Measurements from ENCODE around the gene ARHGEF4.

ARHGEF4 gene

DNA sequence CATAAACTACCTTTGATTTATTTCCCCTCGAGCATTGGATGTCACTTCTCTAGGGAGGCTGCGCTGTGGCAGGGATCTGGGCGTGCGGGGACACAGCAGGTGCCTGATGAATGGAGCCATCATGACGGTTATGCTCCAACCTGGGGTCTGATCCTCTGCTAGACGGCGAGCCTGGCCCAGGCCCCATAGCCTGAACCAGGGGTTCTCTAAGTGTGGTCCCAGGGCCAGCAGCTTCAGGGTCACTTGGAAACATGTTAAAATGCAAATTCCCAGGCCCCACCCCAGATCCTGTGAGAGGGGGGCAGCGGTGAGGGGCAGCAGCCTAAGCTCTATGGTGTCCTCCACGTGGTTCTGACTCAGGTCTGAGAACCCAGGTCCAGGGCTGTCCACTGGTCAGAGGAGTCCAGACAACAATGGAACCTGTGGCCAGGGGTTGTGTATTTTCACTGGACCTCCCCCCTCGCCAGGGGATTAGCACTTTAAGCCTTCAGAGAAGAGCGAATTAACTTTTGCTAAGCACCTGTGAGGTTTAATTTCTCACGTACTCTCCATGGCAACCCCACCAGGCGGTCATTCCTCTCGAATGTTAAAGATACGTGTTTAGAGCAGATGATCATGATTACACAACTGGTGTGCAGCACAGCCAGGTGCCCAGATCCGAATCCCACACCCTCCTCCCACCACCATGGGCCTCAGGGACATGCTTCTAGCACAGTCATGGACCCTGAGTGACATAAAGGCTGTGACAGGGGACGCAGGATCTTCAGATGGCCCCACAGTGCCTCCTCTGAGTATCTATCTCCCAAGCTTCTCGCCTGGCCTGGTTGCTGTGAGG lies 1.6 kb upstream of the ARHGEF4 start:
- DNase-seq (ENCODE audit: extremely low read depth in 1 of 2, low read depth in 1 of 2): no peak

DNA sequence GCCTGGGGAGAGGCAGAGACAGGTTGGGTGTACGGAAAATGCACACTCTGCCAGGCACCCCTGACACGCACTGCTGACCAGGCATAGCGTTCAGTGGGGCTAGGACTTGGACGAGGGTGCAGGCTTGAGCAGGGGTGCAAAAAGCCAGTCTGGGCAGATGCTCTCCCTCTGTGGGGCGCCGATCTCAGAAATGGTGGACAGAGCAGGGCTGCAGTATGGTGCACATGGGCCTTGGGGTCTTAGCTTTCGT lies 1.0 kb upstream of the ARHGEF4 start:
- DNase-seq (ENCODE audit: extremely low read depth in 1 of 2, low read depth in 1 of 2): no peak

DNA sequence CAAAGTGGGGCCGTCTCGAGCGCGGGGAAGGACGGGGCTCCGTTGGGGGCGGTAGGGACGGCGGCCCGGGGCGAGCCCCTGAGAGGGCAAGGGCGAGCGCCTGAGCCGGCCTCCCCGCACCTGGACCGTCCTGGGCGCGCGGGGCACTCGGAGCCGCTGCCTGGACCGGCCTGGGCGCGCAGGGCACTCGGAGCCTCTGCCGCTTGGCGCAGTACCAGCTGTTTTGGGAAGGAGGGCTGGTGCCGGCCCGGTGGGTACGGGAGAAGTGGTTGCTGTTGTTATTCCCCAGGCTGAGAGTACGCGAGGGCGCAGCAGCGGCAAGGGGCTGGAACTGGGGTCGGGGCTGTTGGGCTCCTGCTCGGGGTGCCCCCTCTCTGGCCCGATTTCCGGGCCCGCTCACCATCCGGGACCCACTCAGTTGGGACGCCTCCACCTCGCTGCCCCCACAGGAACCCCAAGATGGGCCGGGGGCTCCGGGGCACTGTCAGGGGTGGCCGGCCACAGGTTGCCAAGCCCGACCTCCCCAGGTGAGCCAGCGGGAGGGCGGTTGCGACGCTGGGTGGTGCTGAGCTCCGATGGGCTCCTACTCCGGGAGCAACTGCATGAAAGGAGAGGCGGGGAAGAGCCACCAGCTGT lies 579 bp downstream of the ARHGEF4 start:
- DNase-seq (ENCODE audit: extremely low read depth in 1 of 2, low read depth in 1 of 2): no peak

DNA sequence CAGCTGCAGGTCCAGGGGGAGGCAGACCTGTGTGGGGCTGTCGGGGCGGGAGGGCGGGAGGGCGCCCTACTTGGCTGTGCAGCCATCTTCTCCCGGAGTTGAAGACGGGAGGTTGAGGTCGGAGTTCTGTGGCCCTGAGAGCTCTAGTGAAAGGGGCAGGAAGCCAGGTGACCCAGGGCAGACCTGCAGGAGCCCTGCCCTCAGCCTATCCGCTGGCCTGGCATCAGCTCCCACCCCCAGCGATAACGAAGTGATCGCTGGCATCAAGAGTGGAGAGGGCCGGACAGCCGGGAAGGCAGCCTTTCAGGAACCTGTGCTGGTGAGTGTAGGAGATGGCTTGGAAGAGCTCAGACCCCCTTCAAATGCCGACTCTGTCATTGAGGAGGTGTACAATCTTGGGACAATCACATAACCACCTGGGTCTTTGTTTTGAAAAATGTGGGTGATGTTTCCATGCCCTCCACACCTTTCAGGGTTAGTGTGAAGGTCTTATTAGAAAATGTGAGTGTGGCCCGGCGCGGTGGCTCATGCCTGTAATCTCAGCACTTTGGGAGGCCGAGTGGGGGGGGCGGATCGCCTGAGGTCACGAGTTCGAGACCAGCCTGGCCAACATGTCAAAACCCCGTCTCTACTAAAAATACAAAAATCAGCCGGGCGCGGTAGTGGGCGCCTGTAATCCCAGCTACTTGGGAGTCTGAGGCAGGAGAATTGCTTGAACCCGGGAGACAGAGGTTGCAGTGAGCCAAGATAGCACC lies 1.3 kb downstream of the ARHGEF4 start:
- no peak for DNase-seq (ENCODE audit: extremely low read depth in 1 of 2, low read depth in 1 of 2)

DNA sequence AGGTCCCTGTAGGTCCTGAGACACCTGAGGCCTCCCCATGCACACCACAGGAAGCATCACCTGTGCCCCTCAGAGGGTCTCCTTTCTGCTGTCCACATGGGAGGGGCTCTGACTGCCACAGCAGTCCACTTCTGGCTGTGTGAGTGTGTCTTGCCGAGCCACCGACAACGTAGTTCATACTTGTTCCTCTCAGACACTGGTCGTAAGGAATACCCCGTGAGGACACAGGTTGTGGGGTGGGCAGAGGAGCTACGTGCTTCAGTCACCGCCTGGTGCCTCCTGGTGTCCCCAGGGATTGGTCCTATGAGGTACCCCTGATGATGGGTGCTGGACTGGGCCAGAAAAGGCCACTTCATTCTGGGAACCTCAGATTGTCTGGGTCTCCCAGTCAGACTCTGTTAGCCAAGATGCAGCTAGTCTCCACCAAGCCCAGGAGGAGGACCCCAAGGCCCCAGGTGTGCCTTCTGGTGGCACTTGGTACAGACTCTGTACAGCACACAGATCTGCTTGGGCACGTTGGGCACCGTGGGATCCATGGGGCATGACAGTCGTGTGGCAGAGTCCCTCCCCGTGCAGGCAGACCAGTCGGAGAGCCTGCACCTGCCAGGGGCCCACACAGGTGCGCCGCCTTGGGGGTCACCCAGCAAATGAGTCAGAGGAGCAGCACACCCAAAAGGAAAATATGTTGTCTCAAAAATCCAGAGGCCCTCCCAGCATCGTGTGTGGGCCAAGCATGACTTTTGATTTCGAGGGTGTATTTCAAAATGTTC lies 2.5 kb downstream of the ARHGEF4 start:
- DNase-seq (ENCODE audit: extremely low read depth in 1 of 2, low read depth in 1 of 2): no peak

DNA sequence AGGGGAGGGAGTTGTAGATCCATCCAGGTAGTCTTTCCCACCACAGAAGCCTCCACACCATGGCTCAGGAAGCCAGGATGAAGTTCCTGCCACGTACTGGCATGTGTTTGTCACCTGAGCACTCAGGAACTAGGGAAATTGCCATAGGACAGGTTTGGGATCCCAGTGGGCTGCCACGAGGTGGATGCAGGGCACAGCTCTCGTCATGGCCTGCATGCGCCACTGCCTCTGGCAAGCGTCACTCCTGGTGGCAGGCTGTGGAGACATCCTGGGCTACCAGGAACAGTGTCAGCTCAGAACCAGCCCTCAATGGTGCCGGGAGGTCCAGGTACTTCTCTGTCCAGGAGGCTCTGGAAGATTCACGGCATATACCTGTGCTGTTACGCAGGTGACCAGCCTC lies 3.8 kb downstream of the ARHGEF4 start:
- DNase-seq (ENCODE audit: extremely low read depth in 1 of 2, low read depth in 1 of 2): no peak

DNA sequence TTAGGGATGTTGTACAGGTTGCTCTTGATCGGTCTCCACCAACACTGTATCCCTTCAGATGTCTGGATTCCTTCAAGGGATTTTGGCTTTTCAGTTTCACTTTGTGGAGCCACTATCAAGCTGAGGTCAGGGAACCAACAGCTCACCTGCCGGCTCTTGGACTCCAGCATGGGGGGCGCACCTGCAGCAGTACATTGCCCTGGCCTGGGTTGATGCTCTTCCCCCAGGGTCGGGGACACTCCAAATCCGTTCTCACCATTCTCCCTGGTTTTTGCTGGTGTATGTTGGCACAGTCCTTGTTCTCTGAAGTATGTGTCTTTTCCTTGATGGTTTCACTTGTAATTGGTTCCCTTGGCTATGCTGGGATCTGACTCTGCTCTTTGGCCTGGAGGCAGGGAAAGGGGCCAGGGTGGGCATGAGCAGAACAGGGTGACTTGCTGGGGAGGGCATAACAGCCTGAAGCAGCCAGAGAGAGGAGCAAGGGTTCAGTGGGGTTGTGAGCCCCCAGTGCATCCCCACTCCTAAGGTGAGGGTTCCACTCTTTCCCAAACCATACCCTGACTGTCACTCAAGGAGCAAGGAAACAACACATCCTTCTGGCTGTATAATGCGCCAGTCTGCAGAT lies 5.1 kb downstream of the ARHGEF4 start:
- DNase-seq (ENCODE audit: extremely low read depth in 1 of 2, low read depth in 1 of 2): no peak

DNA sequence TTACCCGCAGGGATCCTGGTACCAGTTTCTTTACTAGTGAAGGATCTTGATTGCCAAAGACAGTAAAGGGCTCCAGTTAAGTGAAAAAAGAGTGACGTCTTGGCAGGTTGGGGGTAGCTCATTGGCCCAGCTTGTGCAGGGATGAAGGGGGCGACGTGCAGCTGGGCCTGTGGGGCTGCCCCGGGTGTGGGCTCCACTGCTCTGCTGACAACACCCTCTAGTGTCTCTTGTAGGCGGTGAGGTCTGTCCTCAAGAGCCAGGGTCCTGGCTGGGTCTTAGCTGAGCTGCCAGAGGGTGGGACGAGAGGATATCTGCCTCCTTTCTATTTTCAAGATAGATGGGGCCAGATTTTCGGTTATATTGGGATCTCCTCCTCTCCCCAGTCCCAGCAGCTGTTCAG lies 6.1 kb downstream of the ARHGEF4 start:
- no peak for DNase-seq (ENCODE audit: extremely low read depth in 1 of 2, low read depth in 1 of 2)

DNA sequence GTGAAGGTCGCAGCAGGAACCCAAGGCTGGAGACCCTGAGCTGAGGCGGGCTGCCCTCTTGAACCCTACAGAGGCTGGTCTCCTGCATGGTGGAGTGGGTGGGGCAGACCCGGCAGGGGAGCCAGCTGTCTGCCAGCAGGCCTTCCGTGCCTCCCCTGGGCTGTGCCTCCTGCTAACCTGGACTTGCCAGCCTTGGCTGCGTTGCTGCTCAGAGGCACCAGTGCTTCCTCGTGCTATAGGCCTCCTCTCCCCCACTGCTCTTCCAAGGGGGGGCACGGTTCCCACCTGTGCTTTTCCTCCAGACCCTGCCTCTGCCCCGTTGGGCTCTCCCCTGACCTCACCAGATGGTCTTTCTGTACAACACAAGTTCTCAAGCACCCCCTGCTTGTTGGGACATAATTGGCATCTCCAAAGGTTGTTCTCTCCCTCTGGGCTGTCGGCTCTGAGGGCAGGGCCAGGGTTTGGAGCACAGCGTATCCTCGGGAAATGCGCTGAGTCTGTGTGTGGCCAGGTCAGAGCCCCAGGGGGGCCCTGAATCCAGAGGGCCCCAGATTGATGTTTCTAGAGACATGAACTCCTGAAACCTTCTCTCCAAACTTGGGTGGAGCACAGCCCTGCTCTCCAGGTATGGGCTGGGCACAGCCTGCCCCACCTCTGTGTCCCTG lies 6.7 kb downstream of the ARHGEF4 start:
- no peak for DNase-seq (ENCODE audit: extremely low read depth in 1 of 2, low read depth in 1 of 2)

DNA sequence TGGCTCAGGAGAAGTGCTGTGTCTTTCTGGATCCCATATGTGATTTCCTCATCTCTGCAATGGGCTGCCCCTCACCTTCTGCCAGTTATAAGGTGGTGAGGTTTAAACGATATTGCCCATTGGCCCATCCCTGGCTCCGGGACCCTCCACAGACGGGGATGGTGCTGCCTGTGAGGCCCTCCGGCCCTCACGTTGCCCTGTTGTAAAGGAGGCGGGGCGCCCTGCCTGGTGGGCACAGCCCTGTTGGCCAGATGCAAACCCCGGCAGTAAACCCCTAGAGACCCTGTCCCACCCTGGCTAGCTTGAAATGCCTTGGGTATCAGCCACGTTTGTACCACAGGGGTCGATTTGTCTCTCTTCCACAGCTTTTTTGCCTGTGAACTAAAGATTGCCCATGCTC lies 7.4 kb downstream of the ARHGEF4 start:
- DNase-seq (ENCODE audit: extremely low read depth in 1 of 2, low read depth in 1 of 2): no peak

DNA sequence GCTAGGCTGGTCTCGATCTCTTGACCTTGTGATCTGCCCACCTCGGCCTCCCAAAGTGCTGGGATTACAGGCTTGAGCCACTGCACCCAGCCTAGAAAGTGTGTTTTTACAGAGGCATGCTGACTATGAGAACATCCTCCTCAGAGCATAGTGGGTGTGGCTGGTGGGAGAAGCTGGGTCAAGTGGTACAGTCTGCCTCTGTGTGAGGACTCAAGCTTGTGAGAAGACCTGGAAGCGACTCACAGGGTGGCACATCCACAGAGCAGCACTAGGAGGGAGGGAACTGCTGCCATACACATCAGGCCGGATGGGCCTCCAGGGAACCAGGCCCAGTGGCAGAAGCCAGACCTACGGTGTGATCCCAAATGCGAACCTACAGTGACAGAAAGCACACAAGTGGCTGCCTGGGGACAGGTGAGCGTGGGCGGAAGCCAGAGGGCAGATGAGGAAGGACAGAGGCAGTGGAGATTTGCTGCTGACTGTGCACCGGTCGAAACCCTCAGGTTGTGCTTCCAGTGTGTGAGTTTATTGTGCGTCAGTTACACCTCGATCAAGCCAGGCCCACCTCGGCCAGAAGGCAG lies 8.9 kb downstream of the ARHGEF4 start:
- DNase-seq (ENCODE audit: extremely low read depth in 1 of 2, low read depth in 1 of 2): no peak

DNA sequence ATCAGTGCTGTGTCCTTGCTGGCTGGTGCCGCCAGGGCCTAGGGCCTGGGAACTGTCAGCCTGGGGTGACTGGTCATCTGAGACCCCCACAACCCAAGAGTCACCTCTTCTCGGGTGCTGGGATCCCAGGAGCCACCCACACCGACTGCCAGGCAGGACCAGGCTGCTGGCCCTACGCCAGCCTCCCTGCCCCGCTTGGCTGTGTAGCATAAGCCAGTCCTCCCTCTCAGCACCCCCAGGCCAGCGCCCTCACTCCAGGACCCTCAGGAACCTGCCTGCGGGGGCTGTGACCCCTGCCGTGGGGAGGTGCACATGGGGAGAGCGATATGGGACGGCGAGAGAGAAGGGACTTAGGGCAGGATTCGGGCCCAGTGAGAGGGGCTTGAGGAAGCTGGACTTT lies 9.5 kb downstream of the ARHGEF4 start:
- no peak for DNase-seq (ENCODE audit: extremely low read depth in 1 of 2, low read depth in 1 of 2)

DNA sequence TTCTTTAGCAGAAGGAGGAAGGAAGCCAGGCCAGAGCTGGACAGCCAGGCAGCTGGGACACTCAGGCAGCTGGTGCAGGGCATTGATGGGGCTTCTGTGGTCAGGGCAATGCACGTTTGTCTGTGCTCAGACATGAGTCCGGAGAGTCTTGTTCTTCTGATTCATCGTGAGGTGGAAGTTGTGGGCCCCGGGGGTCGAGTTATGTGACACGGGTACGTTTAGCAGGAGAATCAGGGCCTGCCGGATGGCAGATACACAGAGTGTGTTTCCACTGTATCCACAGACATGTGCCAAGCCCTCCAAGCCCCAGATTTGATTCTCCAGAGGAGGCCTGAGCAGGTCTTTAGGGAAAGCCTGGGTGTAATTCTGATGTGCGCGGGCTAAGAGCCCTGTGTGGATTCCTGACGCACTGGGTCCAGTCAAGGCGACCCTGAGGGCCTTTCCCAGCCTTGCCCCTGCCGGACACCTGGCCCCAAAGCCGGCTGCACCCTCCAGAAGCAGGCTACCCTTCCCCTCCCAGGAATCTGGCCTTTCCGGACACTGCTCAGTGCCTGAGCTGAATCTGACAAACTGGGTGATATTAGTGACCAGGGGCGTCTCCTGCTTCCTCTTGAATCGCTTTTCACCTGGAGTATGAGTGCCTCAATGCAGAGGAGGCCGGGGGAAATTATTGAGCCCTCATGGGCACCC lies 10.1 kb downstream of the ARHGEF4 start:
- no peak for DNase-seq (ENCODE audit: extremely low read depth in 1 of 2, low read depth in 1 of 2)

DNA sequence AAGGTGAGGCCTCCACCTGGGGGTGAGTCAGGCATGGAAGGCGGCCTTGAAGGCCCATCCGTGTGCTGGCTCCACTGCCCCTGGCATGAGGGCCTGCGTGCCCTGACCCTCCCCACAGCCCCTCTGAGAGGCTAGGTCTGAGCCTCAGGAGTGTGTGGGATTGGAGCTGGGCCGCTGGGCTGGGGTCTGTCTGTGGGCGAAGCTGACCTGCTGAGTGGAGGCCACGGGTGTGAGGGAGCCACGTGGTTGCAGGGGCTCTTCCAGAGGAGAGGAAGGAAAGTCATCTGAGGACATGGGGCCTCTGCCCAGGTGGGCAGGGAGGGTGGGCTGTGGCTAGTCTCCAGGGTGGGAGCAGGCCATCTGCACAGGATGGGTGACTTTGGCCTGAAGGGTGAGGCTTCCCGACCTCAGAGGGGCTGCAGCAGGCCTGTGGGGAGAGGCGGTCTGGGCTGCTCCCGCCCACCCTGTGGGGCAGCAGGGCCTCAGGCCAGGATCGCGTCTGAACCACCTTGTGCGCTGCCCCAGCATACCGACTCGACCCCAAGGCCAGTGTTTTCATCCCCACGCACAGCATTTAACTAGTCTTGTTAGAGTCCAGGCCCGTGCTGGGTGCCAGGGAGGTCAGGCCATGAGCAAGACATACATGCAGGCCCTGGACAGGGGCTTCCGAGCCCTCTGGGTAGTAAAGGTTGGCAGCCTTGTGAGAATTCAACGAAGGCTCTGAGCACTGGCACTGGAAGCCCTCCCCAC lies 11.2 kb downstream of the ARHGEF4 start:
- no peak for DNase-seq (ENCODE audit: extremely low read depth in 1 of 2, low read depth in 1 of 2)

DNA sequence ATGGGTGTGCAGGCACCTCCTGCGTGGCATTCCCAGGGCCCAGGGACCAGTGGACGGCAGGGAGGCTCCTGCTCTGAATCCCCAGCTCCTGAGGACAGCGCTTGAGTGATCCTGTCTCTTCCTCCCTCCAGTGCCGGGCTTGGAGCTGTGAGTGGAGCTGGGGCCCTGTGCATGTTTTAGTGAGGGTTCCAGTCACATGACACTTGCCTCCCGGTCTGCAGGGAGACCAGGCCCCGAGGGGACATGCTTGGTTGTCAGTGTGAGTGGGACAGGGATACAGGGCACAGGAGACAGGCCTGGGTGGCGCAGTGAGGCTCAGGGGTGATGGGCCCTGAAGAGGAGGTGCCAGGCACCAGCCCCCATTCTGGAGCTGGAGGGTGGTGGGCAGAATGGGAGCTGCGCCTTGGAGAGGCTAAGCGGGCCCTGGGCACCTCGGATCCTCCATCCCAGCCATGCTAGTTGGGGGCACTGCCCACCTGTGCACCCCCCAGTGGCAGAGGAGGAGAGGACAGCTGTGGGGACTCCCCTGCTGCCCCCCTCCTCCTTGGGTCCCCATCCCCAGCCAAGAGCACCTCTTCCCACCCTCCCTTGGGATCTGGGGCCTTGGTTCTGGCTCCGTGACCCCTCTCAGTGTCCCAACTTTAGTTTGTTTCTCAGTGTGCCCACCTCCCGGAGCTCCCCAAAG lies 12.0 kb downstream of the ARHGEF4 start:
- DNase-seq (ENCODE audit: extremely low read depth in 1 of 2, low read depth in 1 of 2): no peak

DNA sequence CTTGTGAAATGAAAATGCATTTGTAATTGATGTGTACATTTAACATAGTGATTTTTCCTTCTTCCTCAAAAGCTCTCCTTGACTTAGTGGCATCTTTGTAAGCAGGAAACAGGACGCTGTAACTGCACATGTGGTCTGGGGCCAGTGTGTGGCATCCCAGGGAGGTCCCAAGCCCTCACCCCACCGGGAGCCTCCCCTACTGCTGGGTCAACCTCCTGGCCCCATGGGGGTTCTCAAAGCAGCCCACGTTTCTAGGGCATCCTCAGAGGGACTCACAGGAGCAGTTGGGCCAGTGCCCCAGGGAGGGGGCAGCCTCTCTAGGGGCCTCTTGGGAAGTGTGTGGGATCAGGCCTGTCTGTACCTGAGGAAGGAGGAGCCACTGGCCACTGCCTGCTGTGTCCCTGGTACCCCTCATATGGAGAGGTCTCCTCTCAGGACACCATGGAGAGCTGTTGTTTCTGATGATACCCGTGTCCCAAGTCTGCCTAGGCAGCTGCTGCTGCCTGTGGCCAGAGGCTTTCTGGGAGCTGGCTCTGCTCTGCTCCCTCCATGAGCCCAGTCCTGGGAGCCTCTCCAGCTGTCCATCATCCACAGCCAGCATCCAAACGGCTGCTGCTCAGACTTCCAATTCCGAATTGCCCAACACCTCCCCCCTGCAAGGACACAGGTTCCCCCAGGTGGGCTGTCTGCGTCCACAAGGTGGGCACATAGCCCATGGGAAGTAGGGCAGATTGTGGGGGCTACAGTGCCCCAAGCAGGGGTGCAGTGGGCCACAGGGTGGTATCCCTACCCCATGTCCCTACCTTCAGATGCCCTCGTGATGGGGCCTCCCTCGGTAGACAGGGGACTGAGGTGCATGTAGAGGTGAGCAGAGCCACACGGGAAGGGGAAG lies 13.4 kb downstream of the ARHGEF4 start:
- no peak for DNase-seq (ENCODE audit: extremely low read depth in 1 of 2, low read depth in 1 of 2)
